Measurements from ENCODE around the gene FOCAD.
"Not testable (repeated sequence)": the region's sequence is repeated elsewhere in the genome, so short reads cannot be mapped to it uniquely, and the experiment has no call there.

Gene FOCAD

DNA sequence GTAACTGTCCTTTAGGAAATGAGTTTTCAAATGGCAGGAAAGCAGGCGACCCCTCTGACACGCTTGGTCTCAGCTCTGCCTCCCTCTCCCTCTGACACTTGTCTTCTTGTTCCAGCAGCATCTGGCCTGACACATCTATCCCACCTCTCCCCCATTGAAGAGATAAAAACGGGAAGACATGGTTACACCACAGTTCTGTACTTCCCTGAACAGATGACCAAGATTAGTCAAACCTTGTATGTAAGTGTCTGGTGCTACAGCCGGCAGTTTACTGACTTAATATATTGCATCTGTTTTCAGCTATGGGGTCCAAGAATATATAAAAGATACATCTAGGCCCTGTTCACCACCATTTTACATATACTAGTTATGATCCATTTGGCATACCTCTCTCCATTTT, 32.1 kb upstream of the FOCAD start:
- Histone ChIP-seq H3K36me3 (ENCODE audit: control insufficient read depth, insufficient read depth, low read length) (no peaks in the 10 kb centered on the region), H3K79me1 (ENCODE audit: low read length) (no peaks in the 10 kb centered on the region), H2BK15ac (replicated peaks; ENCODE audit: low read depth) (no peak overlapping the region), H3K27ac (ENCODE audit: low read depth, low read length) (no peak overlapping the region), H3K4me2 (ENCODE audit: low read length) (no peak overlapping the region), H4K5ac (ENCODE audit: low read length) (no peak overlapping the region), H3K4ac (ENCODE audit: low read depth, low read length) (no peak overlapping the region), H4K8ac (ENCODE audit: low read depth, low read length) (no peak overlapping the region), H3K27me3 (ENCODE audit: insufficient read depth, low read length, poor library complexity) (no peaks in the 10 kb centered on the region), H3K56ac (ENCODE audit: low read length) (no peak overlapping the region), H3K4me1 (ENCODE audit: control insufficient read depth, low read depth, low read length) (no peaks in the 10 kb centered on the region), H2BK5ac (ENCODE audit: low read length) (no peak overlapping the region), H3K18ac (ENCODE audit: low read length) (no peak overlapping the region), H3K9ac (ENCODE audit: low read length) (no peak overlapping the region), H3K23ac (ENCODE audit: low read length) (no peak overlapping the region), H2AK5ac (ENCODE audit: low read length) (no peak overlapping the region), H3K79me2 (ENCODE audit: control insufficient read depth, insufficient read depth, low read length) (no peaks in the 10 kb centered on the region), H2BK120ac (ENCODE audit: low read depth, low read length) (no peak overlapping the region), H3K4me3 (ENCODE audit: low read length) (no peak overlapping the region)
- WGBS (ENCODE audit: extremely low coverage, insufficient coverage, low lambda C conversion rate), result no CpG with 5 or more reads among the region's 4 CpGs
- no peak for DNase-seq

DNA sequence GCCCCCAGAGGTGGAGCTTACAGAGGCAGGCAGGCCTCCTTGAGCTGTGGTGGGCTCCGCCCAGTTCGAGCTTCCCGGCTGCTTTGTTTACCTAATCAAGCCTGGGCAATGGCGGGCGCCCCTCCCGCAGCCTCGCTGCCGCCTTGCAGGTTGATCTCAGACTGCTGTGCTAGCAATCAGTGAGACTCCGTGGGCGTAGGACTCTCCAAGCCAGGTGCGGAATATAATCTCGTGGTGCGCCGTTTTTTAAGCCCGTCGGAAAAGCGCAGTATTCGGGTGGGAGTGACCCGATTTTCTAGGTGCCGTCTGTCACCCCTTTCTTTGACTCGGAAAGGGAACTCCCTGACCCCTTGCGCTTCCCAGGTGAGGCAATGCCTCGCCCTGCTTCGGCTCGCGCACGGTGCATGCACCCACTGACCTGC, 25.8 kb upstream of the FOCAD start:
- not testable (repeated sequence) for H4K5ac ChIP-seq (ENCODE audit: low read length); H3K27ac ChIP-seq (ENCODE audit: low read depth, low read length); H4K8ac ChIP-seq (ENCODE audit: low read depth, low read length); H3K4ac ChIP-seq (ENCODE audit: low read depth, low read length); H3K27me3 ChIP-seq (ENCODE audit: insufficient read depth, low read length, poor library complexity); H2BK15ac ChIP-seq (replicated peaks; ENCODE audit: low read depth); DNase-seq; H3K36me3 ChIP-seq (ENCODE audit: control insufficient read depth, insufficient read depth, low read length); H3K23ac ChIP-seq (ENCODE audit: low read length); H2BK5ac ChIP-seq (ENCODE audit: low read length); H2AK5ac ChIP-seq (ENCODE audit: low read length); H2BK120ac ChIP-seq (ENCODE audit: low read depth, low read length); H3K18ac ChIP-seq (ENCODE audit: low read length)
- Histone ChIP-seq H3K9ac (ENCODE audit: low read length) (peak overlapping the region; percentile 74), H3K4me3 (ENCODE audit: low read length) (peak overlapping the region; percentile 2), H3K4me2 (ENCODE audit: low read length) (peak overlapping the region; percentile 4), H3K79me1 (ENCODE audit: low read length) (peaks cover 12% of the 10 kb centered on the region), H3K4me1 (ENCODE audit: control insufficient read depth, low read depth, low read length) (peaks cover 12% of the 10 kb centered on the region), H3K56ac (ENCODE audit: low read length) (peak overlapping the region; percentile 84), H3K79me2 (ENCODE audit: control insufficient read depth, insufficient read depth, low read length) (peaks cover 19% of the 10 kb centered on the region)
- WGBS (ENCODE audit: extremely low coverage, insufficient coverage, low lambda C conversion rate), result no CpG with 5 or more reads among the region's 27 CpGs

DNA sequence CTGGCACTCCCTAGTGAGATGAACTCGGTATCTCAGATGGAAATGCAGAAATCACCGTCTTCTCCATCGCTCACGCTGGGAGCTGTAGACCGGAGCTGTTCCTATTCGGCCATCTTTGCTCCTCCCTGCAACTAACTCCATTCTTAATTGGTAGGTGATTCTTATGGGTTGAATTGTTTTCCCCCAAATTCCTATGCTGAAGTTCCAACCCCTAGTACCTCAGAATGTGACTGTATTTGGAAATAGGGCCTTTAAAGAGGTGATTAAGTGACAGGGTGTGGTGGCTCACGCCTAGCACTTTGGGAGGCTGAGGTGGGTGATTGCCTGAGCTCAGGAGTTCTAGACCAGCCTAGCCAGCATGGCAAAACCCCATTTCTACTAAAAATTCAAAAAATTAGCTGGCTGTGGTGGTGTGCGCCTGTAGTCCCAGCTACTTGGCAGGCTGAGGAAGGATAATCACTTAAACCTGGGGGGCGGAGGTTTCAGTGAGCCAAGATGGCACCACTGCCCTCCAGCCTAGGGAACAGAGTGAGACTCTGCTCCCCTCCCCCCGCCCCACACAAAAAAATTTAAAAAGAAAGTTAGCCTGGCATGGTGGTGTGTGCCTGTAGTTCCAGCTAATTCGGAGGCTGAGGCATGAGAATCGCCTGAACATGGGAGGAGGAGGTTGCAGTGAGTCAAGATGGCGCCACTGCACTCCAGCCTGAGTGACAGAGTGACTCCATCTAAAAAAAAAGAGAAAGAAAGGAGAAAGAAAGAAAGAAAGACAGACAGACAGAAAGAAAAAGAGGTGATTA, 25.2 kb upstream of the FOCAD start:
- peak overlapping the region; percentile 68 for H3K18ac ChIP-seq (ENCODE audit: low read length)
- H3K36me3 ChIP-seq (ENCODE audit: control insufficient read depth, insufficient read depth, low read length), result no peaks in the 10 kb centered on the region
- H3K4me1 ChIP-seq (ENCODE audit: control insufficient read depth, low read depth, low read length), result peaks cover 12% of the 10 kb centered on the region
- H2BK15ac ChIP-seq (replicated peaks; ENCODE audit: low read depth), result no peak overlapping the region
- peak overlapping the region; percentile 51 for H3K27ac ChIP-seq (ENCODE audit: low read depth, low read length)
- peaks cover 12% of the 10 kb centered on the region for H3K79me1 ChIP-seq (ENCODE audit: low read length)
- H4K8ac ChIP-seq (ENCODE audit: low read depth, low read length), result no peak overlapping the region
- no peak overlapping the region for H2BK5ac ChIP-seq (ENCODE audit: low read length)
- peak; percentile 60 for DNase-seq
- no peaks in the 10 kb centered on the region for H3K27me3 ChIP-seq (ENCODE audit: insufficient read depth, low read length, poor library complexity)
- peak overlapping the region; percentile 83 for H2BK120ac ChIP-seq (ENCODE audit: low read depth, low read length)
- no CpG with 5 or more reads among the region's 13 CpGs for WGBS (ENCODE audit: extremely low coverage, insufficient coverage, low lambda C conversion rate)
- H2AK5ac ChIP-seq (ENCODE audit: low read length), result no peak overlapping the region
- peak overlapping the region; percentile 2 for H3K4me3 ChIP-seq (ENCODE audit: low read length)
- H3K23ac ChIP-seq (ENCODE audit: low read length), result no peak overlapping the region
- no peak overlapping the region for H4K5ac ChIP-seq (ENCODE audit: low read length)
- peak overlapping the region; percentile 88 for H3K4ac ChIP-seq (ENCODE audit: low read depth, low read length)
- peaks cover 19% of the 10 kb centered on the region for H3K79me2 ChIP-seq (ENCODE audit: control insufficient read depth, insufficient read depth, low read length)
- peak overlapping the region; percentile 4 for H3K4me2 ChIP-seq (ENCODE audit: low read length)
- H3K9ac ChIP-seq (ENCODE audit: low read length), result peak overlapping the region; percentile 74
- H3K56ac ChIP-seq (ENCODE audit: low read length), result peak overlapping the region; percentile 84

DNA sequence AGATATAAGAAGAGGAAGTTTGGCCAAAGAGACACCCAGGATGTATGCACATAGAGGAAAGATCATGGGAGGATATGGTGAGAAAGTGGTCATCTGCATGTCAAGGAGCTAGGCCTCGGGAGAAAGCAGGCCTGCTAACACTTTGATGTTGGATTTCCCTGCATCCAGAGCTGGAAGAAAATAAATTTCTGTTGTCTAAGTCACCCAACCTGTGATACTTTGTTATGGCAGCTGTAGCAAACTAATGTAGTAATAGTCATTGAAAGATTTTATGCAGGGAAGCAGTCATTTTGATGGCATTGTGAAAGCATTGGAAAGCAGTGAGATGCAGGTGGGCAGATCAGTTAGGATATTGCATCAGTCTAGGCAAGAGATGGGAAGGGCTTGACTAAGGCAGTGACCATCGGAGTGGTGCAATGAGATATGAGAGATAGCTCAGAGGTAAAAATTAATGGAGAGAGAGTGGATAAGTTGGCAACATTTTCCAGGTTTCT, 24.5 kb upstream of the FOCAD start:
- Histone ChIP-seq H3K27ac (ENCODE audit: low read depth, low read length) (no peak overlapping the region), H3K79me1 (ENCODE audit: low read length) (peaks cover 12% of the 10 kb centered on the region), H3K36me3 (ENCODE audit: control insufficient read depth, insufficient read depth, low read length) (no peaks in the 10 kb centered on the region), H3K27me3 (ENCODE audit: insufficient read depth, low read length, poor library complexity) (no peaks in the 10 kb centered on the region), H3K4me1 (ENCODE audit: control insufficient read depth, low read depth, low read length) (peaks cover 12% of the 10 kb centered on the region), H3K79me2 (ENCODE audit: control insufficient read depth, insufficient read depth, low read length) (peaks cover 19% of the 10 kb centered on the region), H3K18ac (ENCODE audit: low read length) (no peak overlapping the region), H4K5ac (ENCODE audit: low read length) (no peak overlapping the region), H2BK5ac (ENCODE audit: low read length) (no peak overlapping the region), H3K56ac (ENCODE audit: low read length) (no peak overlapping the region), H2BK120ac (ENCODE audit: low read depth, low read length) (no peak overlapping the region), H2AK5ac (ENCODE audit: low read length) (peak overlapping the region; percentile 61), H2BK15ac (replicated peaks; ENCODE audit: low read depth) (no peak overlapping the region), H3K9ac (ENCODE audit: low read length) (no peak overlapping the region), H3K23ac (ENCODE audit: low read length) (no peak overlapping the region), H4K8ac (ENCODE audit: low read depth, low read length) (no peak overlapping the region), H3K4me3 (ENCODE audit: low read length) (no peak overlapping the region), H3K4ac (ENCODE audit: low read depth, low read length) (peak overlapping the region; percentile 52), H3K4me2 (ENCODE audit: low read length) (no peak overlapping the region)
- DNase-seq, result no peak
- no CpG with 5 or more reads among the region's 2 CpGs for WGBS (ENCODE audit: extremely low coverage, insufficient coverage, low lambda C conversion rate)

DNA sequence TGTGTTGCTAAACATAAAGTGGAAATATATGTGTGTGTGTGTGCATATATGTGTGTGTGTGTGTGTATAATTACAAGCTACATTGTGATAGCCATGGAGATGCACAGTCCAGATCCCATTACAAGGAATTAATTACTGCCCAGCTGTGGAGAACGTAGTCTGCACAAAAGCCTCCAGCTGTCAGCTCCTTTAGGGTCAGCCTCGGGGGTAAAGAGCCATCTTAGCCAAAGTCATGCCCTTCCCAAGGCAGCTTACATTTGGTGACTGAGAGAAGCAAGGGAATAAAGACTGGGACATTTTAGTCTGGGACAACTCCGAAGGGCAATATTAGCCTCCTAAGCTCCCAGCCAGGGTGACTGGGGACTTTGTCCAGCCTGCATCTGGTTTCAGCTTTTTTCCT, 21.9 kb upstream of the FOCAD start:
- peak overlapping the region; percentile 65 for H4K8ac ChIP-seq (ENCODE audit: low read depth, low read length)
- H3K27me3 ChIP-seq (ENCODE audit: insufficient read depth, low read length, poor library complexity), result no peaks in the 10 kb centered on the region
- H4K5ac ChIP-seq (ENCODE audit: low read length), result no peak overlapping the region
- no peak overlapping the region for H3K9ac ChIP-seq (ENCODE audit: low read length)
- no CpG with 5 or more reads among the region's 3 CpGs for WGBS (ENCODE audit: extremely low coverage, insufficient coverage, low lambda C conversion rate)
- H3K4me1 ChIP-seq (ENCODE audit: control insufficient read depth, low read depth, low read length), result peaks cover 12% of the 10 kb centered on the region
- no peak overlapping the region for H2BK120ac ChIP-seq (ENCODE audit: low read depth, low read length)
- H3K4me2 ChIP-seq (ENCODE audit: low read length), result no peak overlapping the region
- H3K4ac ChIP-seq (ENCODE audit: low read depth, low read length), result no peak overlapping the region
- peak overlapping the region; percentile 13 for H2AK5ac ChIP-seq (ENCODE audit: low read length)
- H2BK5ac ChIP-seq (ENCODE audit: low read length), result no peak overlapping the region
- no peak overlapping the region for H3K27ac ChIP-seq (ENCODE audit: low read depth, low read length)
- peaks cover 12% of the 10 kb centered on the region for H3K79me1 ChIP-seq (ENCODE audit: low read length)
- H3K36me3 ChIP-seq (ENCODE audit: control insufficient read depth, insufficient read depth, low read length), result no peaks in the 10 kb centered on the region
- H2BK15ac ChIP-seq (replicated peaks; ENCODE audit: low read depth), result no peak overlapping the region
- H3K56ac ChIP-seq (ENCODE audit: low read length), result peak overlapping the region; percentile 27
- peaks cover 19% of the 10 kb centered on the region for H3K79me2 ChIP-seq (ENCODE audit: control insufficient read depth, insufficient read depth, low read length)
- H3K23ac ChIP-seq (ENCODE audit: low read length), result no peak overlapping the region
- H3K4me3 ChIP-seq (ENCODE audit: low read length), result no peak overlapping the region
- peak overlapping the region; percentile 75 for H3K18ac ChIP-seq (ENCODE audit: low read length)
- no peak for DNase-seq
